Endothelial cell (in vitro differentiated cells): Measurements from ENCODE around the gene STAT4. TPM values are rescaled to one million over a fixed set of nuclear protein-coding genes. Genes with fewer than 3 reads are reported as not detected.

Source experiments
- DNase-seq: peaks from one replicate; pipeline ENCODE4 v3.0.0; 2021; ENCODE audit warnings: low spot score
- H3K27ac Mint-ChIP-seq: one replicate; pipeline ENCODE4 v1.8.0; 2021; ENCODE audit warnings: mixed read lengths, inconsistent platforms; ENCODE audit not compliant: unreplicated experiment
- H3K27me3 Mint-ChIP-seq: one replicate; pipeline ENCODE4 v1.8.0; 2021; ENCODE audit warnings: mild to moderate bottlenecking, moderate library complexity, mixed read lengths, inconsistent platforms; ENCODE audit not compliant: unreplicated experiment
- H3K36me3 Mint-ChIP-seq: one replicate; pipeline ENCODE4 v1.8.0; 2021; ENCODE audit warnings: mild to moderate bottlenecking, low read depth, mixed read lengths, inconsistent platforms; ENCODE audit not compliant: unreplicated experiment
- H3K4me1 Mint-ChIP-seq: one replicate; pipeline ENCODE4 v1.8.0; 2021; ENCODE audit warnings: mild to moderate bottlenecking, mixed read lengths, inconsistent platforms; ENCODE audit not compliant: unreplicated experiment
- H3K4me3 Mint-ChIP-seq: one replicate; pipeline ENCODE4 v1.8.0; 2021; ENCODE audit warnings: mild to moderate bottlenecking, mixed read lengths, inconsistent platforms; ENCODE audit not compliant: unreplicated experiment
- H3K9me3 Mint-ChIP-seq: one replicate; pipeline ENCODE4 v1.8.0; 2021; ENCODE audit warnings: mixed read lengths, inconsistent platforms; ENCODE audit not compliant: unreplicated experiment
- total RNA-seq: library from RNA; stranded (reverse); fragmentation: NEBNext Ultra II Directional; extraction: Animal tissue kit (Norgen Biotek cat#: 25700); gene quantifications from one replicate; pipeline ENCODE4 v1.2.1, GENCODE V29; 2021; ENCODE audit not compliant: unreplicated experiment
- TF ChIP-seq, protein P1 (sequence below): fragments of 200-600 bp; sonication (generic); IDR thresholded peaks from one replicate; pipeline ENCODE4 v1.5.0; 2021; ENCODE audit warnings: antibody characterized with exemption; ENCODE audit not compliant: unreplicated experiment

STAT4 gene
- total RNA-seq, 1 donor from 2014 or later, result 1.1 TPM

DNA sequence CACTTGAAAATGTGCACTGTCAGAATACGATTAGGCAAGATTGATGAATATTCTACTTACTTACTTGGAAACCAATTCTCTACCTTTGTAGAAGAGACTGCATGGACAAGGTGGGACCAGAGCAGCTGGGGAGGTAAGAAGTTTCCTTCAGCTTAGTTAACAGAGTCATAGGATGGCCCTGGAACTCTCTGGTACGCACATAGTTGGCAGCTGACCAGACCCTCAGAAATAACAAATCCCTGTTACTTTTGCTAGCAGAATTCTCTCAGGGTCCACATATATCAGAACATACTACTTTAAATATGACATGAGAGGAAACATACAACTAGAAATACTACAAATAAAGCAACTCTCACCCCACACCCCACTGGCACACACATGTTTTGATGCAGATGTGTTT lies 112.1 kb downstream of the STAT4 start:
- TF ChIP-seq, protein P1, sequence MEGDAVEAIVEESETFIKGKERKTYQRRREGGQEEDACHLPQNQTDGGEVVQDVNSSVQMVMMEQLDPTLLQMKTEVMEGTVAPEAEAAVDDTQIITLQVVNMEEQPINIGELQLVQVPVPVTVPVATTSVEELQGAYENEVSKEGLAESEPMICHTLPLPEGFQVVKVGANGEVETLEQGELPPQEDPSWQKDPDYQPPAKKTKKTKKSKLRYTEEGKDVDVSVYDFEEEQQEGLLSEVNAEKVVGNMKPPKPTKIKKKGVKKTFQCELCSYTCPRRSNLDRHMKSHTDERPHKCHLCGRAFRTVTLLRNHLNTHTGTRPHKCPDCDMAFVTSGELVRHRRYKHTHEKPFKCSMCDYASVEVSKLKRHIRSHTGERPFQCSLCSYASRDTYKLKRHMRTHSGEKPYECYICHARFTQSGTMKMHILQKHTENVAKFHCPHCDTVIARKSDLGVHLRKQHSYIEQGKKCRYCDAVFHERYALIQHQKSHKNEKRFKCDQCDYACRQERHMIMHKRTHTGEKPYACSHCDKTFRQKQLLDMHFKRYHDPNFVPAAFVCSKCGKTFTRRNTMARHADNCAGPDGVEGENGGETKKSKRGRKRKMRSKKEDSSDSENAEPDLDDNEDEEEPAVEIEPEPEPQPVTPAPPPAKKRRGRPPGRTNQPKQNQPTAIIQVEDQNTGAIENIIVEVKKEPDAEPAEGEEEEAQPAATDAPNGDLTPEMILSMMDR, result no peak
- Mint-ChIP-seq H3K4me1 (no peaks in the 10 kb centered on the region), H3K36me3 (no peaks in the 10 kb centered on the region), H3K27ac (no peak overlapping the region), H3K27me3 (peaks cover 2% of the 10 kb centered on the region), H3K9me3 (no peaks in the 10 kb centered on the region), H3K4me3 (no peak overlapping the region)
- no peak for DNase-seq

DNA sequence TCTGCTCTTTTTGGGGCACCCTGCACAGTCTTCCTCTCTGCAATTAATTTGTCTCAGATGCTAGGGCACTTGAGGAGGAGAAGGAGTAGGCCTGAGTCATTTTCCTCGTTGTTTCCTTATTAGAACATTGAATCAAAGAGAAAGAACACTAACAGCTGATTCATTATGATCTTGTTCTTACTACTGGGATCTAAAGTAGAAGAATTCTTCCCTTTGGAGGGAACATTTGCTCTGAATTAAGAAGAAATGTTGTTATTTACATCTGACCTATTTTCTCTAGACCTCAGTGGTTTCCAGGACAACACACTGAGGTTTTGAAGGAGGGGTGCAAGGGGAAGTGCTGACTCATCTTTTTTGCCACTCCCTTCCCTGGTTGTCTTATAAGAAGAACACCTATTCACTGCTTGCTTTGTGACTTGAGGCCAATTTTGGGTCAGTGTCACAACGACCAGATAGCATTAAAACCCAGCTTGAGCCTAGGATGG lies 112.5 kb downstream of the STAT4 start:
- Mint-ChIP-seq H3K27ac (no peak overlapping the region), H3K9me3 (no peaks in the 10 kb centered on the region), H3K4me3 (no peak overlapping the region), H3K4me1 (no peaks in the 10 kb centered on the region), H3K27me3 (peaks cover 2% of the 10 kb centered on the region), H3K36me3 (no peaks in the 10 kb centered on the region)
- TF ChIP-seq, protein P1, result no peak
- DNase-seq, result no peak

DNA sequence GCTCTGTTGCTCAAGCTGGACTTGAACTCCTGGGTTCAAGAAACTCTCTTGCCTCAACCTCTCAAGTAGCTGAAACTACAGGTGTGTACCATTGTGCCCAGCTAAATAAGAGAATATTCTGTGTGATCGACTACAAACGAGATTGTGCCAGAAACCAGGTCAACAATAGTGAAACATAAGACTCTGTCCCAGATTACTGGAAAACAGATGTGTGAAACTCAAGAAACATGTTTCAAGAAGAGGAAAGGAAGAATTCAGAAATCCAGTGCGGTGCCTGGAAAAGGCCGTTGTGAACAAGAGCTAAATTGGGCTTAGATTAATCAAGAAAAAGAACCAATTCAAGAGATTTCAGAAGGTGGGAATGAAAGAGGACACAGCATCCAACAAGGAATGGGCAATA lies 113.4 kb downstream of the STAT4 start:
- no peak for DNase-seq
- H3K27ac Mint-ChIP-seq, result no peak overlapping the region
- peaks cover 2% of the 10 kb centered on the region for H3K27me3 Mint-ChIP-seq
- H3K4me3 Mint-ChIP-seq, result no peak overlapping the region
- no peaks in the 10 kb centered on the region for H3K9me3 Mint-ChIP-seq
- no peaks in the 10 kb centered on the region for H3K36me3 Mint-ChIP-seq
- TF ChIP-seq, protein P1, result no peak
- peaks cover 6% of the 10 kb centered on the region for H3K4me1 Mint-ChIP-seq

DNA sequence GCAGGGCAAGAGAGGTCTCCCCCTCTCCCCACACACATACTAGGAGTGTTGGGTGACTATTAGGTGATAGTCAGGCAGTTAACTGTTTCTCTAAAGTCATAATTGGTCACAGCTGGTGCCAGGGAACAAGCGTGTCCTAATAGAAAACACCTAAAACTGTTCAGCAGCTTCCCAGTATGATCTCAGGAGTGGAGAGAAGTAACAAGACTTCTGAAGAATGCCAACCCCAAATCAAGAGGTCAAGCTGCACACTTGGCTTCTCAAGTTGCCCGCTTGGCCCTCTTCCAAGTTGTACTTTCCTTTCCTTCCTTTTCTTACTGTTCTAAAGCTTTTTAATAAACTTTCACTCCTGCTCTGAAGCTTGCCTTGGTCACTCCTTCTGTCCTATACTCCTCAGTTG lies 114.4 kb downstream of the STAT4 start:
- no peaks in the 10 kb centered on the region for H3K9me3 Mint-ChIP-seq
- no peak for DNase-seq
- H3K36me3 Mint-ChIP-seq, result no peaks in the 10 kb centered on the region
- TF ChIP-seq, protein P1, result no peak
- H3K27ac Mint-ChIP-seq, result no peak overlapping the region
- peaks cover 6% of the 10 kb centered on the region for H3K4me1 Mint-ChIP-seq
- H3K27me3 Mint-ChIP-seq, result peaks cover 2% of the 10 kb centered on the region
- H3K4me3 Mint-ChIP-seq, result no peak overlapping the region

DNA sequence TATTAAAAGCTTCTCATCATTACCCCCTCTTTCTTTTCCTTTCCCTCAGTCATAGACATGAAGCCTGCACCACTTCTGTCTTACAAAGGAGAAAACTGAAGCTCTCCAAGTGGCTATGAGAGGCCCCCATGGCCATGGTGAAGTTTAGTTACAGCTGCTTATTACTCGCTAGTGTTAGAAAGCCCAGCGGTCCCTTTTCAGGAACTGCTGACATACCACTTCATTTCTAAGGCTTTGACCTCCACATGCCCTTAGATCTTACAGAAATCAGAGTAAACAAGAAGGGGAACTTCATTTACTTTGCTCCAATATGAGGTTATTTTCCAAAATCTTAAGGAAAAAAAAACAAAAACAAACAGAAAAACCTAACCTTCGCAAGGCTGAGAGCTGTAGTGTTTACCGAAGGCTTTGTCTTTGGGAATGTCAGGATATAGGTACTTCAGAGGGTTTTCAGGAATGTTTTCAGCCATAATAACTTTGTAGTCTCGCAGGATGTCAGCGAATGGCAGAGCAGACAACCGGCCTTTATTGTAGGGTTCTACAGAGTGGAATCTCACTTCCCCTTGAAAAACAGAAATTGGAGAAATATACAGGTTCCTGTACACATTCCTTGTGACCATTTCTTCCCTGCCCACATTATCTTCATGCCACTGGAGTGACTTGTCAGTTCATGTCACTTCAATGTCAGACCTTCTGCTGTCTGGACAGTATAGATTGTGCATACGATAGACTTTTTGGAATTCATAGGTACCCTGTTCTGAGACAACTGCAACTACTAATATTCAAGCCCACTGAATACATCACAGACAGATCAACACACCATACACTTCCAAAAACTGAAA lies 118.0 kb downstream of the STAT4 start:
- Mint-ChIP-seq H3K4me3 (no peak overlapping the region), H3K9me3 (no peaks in the 10 kb centered on the region), H3K27ac (no peak overlapping the region), H3K4me1 (peaks cover 9% of the 10 kb centered on the region), H3K27me3 (no peaks in the 10 kb centered on the region), H3K36me3 (no peaks in the 10 kb centered on the region)
- DNase-seq, result no peak
- TF ChIP-seq, protein P1, result no peak
